ENCODE measurements around the gene ADK.

GRCh38 chr10:74213571-74214162 lies 62.6 kb downstream of the ADK start:
- TF ChIP-seq CTCF (IDR thresholded peaks at IDR 0.05) (peak in 7 of 12 donors; percentile 17 to 53 (median 40)), POLR2A (IDR thresholded peaks at IDR 0.05) (no peak)

All from heart left ventricle (tissue), 13 donors.